ENCODE results near the gene REN. TPM values are rescaled to one million over a fixed set of nuclear protein-coding genes. Genes with fewer than 3 reads are reported as not detected.

The REN gene
- total RNA-seq, 1 donor from 2014 or later = not detected

GRCh38 chr1:204152310-204153044 is 13.7 kb downstream of the REN start:
- DNase-seq = peak; percentile 12

- peak; percentile 57 for DNase-seq
These were observed 14.4 kb downstream of the REN start, which contains the start of gene ETNK2 for GRCh38 chr1:204151552-204152309. ETNK2 (minus strand) TSS chr1:204152044; CDS start chr1:204151852, 192 bp downstream.

DNA sequence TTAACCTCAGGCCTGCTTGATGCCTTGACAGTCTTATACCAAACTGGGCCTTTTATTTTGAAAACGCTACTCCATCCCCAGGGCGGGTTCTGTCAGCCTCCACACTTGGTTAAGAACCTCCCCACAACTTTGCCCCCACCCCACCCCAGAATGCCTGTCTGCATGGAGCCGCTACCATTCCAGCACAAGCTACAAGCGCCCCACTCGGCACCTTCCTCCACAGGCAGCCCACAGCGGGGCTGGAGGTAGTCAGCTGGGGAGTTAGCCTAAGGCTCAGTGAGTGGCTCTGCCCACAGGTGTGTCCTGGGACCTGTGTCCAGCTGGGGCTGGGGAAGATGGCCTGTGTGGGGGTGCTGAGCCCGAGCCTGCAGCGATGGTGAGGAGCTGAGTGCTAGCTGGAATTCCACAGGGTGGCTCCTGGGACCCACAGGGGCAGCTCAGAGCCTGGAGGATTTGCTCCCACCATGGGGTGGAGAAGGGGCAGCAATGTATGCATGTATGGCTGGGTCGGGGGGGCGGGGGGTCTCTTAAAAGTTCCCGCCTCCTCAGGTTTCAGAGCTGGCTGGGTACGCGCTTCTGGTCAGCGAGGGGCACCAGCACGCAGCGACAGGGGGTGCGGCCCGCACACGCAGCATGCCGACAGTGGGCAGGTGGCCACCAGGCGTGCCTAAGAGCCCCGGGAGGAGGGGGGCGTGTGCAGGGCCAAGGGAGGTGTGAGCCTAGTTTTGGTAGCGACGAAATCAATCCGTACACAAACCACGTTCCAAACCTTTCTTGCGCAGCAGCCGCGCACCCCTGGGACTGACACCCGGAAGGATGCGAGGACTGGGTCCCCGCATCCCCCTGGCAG is 15.2 kb downstream of the REN start:
- no peak for DNase-seq

GRCh38 chr1:204149635-204150565 is 16.2 kb downstream of the REN start:
- no peak for DNase-seq

- no peak for DNase-seq
These were observed 17.0 kb downstream of the REN start for GRCh38 chr1:204149107-204149506.

DNA sequence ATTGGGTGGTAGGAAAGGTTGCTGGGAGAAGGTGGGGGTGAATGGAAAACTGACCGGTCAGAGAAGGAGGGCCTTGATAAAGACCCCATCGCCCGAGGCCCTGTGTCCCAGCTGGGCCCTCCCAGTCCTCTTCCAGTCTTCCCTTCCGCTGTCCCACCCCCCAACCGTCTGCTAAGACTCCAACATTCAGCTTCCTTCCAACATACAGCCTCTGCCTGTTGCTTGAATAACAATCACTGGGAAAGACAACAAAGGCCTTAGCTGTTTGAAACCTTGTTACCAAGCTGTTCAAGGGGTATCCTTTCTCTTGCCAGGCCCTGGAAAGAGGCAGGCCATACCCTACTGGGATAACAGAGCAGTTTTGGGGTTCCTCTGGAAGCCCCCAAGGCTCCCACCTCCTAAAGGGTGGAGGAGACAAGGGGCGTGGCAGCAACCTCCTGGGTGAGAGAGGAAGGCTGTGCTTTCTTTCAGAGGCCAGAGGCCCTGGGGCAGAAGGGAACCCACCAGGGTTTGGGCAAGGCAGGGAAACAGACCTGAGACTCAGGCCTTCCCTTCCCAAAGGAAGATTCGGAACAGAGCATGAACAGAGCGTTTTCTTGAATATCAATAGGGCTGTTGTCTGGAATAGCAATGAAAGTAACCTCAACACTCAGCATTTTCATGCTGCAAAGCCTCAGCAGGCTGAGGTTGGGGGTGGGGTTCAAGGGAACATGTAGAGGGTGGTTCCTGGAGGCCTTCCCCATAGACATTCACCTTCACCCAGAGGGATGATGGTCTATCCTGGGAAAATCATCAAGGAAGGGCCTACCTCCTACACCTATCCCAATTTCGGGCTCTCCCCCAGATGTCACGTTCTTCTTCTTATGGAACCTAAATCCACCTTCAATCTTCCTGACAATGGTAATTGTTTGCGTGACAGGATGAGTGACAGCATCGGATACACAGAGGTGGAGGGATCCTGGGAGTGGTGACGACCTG is 18.4 kb downstream of the REN start:
- DNase-seq = no peak

GRCh38 chr1:204146965-204147364 is 19.2 kb downstream of the REN start:
- no peak for DNase-seq

- DNase-seq = no peak
These were observed 19.8 kb downstream of the REN start for GRCh38 chr1:204146309-204146708.

DNA sequence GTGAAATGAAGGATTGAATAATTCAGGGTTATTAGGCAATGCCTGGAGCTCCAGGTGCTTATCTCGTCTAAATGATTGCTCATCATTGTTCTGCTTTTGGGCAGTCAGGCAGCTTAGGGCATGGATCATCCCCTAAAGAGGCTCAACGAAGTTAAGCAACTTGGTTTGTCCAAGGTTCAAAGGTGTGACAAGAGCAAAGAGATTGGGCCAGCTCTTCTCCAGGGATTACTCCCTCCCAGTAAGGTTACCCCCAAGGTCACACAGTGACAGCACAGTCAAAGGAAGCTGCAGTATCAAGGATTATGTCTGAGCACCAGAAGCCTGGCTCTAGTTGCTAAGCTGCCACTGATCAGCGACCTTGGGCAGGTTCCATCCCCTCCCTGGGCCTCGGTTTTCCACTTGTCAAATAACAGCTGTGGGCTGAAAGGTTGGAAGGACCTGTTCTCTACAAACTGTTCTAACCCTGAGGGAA is 21.1 kb downstream of the REN start:
- no peak for DNase-seq

DNA sequence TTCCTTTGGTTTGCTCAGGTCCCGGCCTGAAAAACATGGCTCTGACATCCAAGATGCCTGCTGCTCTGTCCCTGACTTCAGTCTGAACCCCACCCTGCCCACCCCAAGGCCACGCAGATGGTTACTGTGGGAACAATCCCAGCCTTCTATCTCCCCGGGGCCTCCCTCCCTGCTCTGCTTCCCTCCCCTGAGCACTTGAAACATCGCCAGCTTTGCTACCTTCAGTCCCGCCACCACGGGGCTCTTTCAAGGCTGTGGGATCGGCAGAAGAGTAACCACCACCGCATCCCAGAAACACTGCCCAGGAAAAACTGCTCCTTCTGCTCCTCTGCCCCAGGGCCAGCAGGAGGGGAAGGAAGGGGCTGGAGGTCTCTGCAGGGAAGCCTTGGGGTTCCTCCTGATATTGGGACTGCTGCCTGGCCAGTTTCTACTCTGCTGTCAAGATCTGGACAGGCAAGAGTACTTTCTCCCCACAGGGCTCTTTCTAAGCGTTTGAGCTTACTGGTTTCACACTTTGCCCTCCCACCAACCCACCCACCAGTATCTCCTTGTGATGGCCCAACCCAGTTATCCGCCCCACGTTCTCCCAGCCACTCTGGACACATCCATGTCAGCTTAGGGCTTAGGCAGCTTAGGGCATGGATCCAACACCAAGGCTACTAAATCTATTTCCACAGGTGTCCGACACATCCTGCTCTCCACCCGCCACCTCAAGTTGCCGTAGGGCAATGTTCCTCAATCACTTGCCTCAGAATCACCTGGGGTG is 22.7 kb downstream of the REN start:
- no peak for DNase-seq

DNA sequence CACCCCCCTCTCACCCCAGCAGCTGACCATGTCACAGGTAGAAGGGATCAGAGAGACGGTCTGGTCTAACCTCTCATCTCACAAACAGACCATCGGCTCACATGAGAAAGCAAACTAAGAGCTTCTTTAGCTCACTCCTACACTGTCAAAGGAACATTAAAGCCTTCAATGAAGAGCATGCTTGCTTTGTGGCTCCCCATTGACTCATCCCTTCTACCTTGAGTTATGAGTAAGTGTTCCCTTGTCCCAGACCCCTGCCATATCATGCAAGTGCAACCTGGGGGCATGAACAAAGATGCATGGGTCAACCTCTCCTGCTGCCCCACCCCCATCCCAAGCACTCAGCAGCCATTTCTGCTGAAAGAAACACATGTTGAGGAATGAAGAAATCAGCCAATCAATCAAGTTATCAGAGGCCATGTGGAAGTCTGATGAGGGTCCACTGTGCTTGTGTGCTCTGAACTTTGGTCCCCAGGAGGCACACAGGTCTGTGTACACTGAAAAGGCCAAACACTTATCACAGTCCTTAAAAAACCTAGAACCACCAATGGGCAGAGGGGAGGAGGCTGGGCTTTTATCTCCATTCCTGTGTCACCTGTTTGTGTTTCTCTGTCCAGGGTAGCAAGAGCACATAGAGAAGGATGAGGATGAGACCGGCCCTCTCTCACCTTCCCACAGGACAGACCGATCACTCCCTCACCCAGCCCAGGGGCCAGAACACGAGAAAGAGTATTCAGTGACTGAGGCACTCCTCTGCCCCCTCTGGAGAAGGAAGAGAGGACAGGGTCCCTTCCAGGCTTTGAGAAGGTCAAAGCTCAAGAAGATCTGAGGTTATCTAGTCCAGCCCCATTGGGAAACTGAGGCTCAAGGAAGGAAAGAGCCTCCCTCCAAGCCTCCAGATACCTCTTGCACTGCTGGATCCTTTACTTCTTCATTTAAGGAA is 23.8 kb downstream of the REN start:
- no peak for DNase-seq

DNA sequence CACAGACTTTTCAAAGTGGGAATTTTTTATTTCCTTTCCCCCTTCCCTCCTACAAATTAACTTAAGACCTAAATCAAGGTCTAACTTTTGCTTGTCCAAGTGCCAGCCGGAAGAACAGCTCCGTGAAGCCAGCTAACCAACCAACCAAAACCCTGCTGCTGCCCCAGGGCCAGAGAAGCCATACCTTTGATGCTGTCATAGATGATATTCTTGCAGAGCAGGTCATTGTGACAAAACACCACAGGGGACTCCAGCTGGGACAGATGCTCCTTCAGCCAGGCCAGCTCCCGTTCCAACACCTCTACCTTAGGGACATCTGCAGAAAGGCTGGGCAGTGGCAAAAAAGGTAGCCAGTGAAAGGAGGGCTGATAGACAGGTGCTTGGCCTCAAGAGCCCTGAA is 25.0 kb downstream of the REN start:
- no peak for DNase-seq

DNA sequence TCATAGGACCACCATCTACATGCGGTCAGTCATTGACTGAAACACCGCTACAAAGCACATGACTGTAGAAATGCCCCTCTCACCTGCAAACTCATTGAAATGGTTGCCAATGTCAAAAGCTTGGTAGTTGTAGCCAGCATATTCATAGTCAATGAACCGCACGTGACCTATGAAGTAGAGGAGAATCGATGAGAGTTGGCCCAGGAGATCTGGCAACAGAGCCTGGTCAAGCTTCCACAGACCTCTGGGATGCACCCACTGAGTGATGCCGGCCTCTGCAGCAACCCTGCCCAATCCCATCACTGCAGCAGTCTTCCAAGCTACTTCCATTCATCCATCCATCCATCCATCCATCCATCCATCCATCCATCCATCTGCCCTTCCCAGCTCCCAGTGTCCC is 26.2 kb downstream of the REN start:
- DNase-seq = no peak

- no peak for DNase-seq
These were observed 27.0 kb downstream of the REN start for GRCh38 chr1:204139088-204139487.

DNA sequence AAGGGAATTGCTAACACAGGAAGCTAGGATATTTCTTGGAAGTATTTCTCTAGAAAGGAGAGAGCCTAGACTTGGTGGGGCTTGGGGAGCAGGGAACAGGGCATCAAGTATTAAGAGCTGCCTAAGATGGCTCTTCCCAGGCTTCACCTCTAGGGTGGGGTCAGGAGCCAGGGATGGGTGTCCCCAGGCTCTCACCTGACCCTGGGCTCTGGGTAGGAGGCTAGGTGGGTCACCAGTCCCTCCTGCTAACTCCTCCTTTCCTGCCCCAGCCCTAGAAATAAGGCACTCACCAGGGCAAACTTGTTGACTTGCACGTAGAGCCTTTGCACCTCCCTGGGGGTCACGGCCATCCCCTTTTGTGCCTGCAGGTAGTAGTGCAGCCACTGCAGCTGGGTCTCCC is 29.3 kb downstream of the REN start:
- no peak for DNase-seq

DNA sequence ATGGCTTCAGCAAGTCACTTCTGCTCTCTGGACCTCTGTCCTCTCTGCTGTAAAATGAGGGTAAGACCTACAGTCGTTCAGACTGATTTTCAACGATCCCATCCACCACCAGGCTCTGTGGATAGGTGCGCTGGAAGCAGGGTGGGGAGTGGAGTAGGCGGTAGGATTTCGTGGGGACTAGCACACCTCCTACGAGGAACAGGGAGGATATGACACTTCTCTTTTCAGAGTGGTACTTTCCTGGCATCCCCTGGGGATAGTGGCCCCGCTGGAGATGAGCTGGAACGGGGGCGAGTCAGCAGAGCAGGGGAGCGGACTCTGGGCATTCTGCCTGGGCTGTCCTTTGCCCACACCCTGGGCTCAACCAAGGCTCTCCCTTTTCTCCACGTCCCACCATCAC is 32.0 kb downstream of the REN start:
- no peak for DNase-seq

GRCh38 chr1:204132718-204133117 is 33.4 kb downstream of the REN start:
- DNase-seq = no peak

GRCh38 chr1:204131978-204132377 is 34.2 kb downstream of the REN start:
- no peak for DNase-seq
